GM21717 (cell line): Measurements from ENCODE around the gene TBPL1.

ENCODE experiments used
- ATAC-seq: cut with Tn5 transposase; IDR thresholded peaks from one replicate; pipeline ENCODE4 v1.9.1; 2021; ENCODE audit warnings: mild to moderate bottlenecking, moderate library complexity; ENCODE audit not compliant: unreplicated experiment

TBPL1 gene

GRCh38 chr6:134005800-134006199 lies 52.8 kb downstream of the TBPL1 start:
- ATAC-seq = no peak

GRCh38 chr6:134007077-134007476 lies 54.1 kb downstream of the TBPL1 start:
- no peak for ATAC-seq

- ATAC-seq = no peak
These were observed 56.9 kb downstream of the TBPL1 start for GRCh38 chr6:134009876-134010275.

- ATAC-seq = no peak
These were observed 57.4 kb downstream of the TBPL1 start for GRCh38 chr6:134010400-134010799.

- no peak for ATAC-seq
These were observed 58.0 kb downstream of the TBPL1 start for GRCh38 chr6:134010974-134011373.

- no peak for ATAC-seq
These were observed 61.6 kb downstream of the TBPL1 start for GRCh38 chr6:134014588-134015137.

- ATAC-seq = no peak
These were observed 62.9 kb downstream of the TBPL1 start for GRCh38 chr6:134015719-134016557.

- ATAC-seq = no peak
These were observed 63.5 kb downstream of the TBPL1 start for GRCh38 chr6:134016558-134016814.

GRCh38 chr6:134020071-134020470 lies 67.0 kb downstream of the TBPL1 start:
- no peak for ATAC-seq

- ATAC-seq = no peak
These were observed 67.5 kb downstream of the TBPL1 start for GRCh38 chr6:134020543-134020942.

GRCh38 chr6:134020968-134021367 lies 67.9 kb downstream of the TBPL1 start:
- no peak for ATAC-seq

- no peak for ATAC-seq
These were observed 68.5 kb downstream of the TBPL1 start for GRCh38 chr6:134021396-134022122.

GRCh38 chr6:134022650-134023049 lies 69.6 kb downstream of the TBPL1 start:
- ATAC-seq = no peak

- ATAC-seq = no peak
These were observed 73.6 kb downstream of the TBPL1 start for GRCh38 chr6:134026597-134026996.

GRCh38 chr6:134028438-134028837 lies 75.4 kb downstream of the TBPL1 start:
- ATAC-seq = no peak

- no peak for ATAC-seq
These were observed 76.8 kb downstream of the TBPL1 start for GRCh38 chr6:134029495-134030455.

GRCh38 chr6:134031696-134032255 lies 78.8 kb downstream of the TBPL1 start:
- ATAC-seq = no peak

- ATAC-seq = no peak
These were observed 81.5 kb downstream of the TBPL1 start for GRCh38 chr6:134034478-134034877.

GRCh38 chr6:134034961-134035822 lies 82.2 kb downstream of the TBPL1 start:
- ATAC-seq = no peak

- ATAC-seq = no peak
These were observed 82.8 kb downstream of the TBPL1 start for GRCh38 chr6:134035823-134036296.
